C4-2B (cell line): ENCODE results near the gene TBL2.
"Not testable (repeated sequence)": the region's sequence is repeated elsewhere in the genome, so short reads cannot be mapped to it uniquely, and the experiment has no call there.

Experiments used
- ZFX ChIP-seq: fragments of 450-650 bp; IDR thresholded peaks from 2 replicates; pipeline ENCODE4 v1.6.1; 2017
- TF ChIP-seq, protein P1 (sequence below): fragments of 450-650 bp; conservative IDR thresholded peaks from 2 replicates; pipeline ENCODE4 v1.5.1; 2017; ENCODE audit warnings: mild to moderate bottlenecking

DNA sequence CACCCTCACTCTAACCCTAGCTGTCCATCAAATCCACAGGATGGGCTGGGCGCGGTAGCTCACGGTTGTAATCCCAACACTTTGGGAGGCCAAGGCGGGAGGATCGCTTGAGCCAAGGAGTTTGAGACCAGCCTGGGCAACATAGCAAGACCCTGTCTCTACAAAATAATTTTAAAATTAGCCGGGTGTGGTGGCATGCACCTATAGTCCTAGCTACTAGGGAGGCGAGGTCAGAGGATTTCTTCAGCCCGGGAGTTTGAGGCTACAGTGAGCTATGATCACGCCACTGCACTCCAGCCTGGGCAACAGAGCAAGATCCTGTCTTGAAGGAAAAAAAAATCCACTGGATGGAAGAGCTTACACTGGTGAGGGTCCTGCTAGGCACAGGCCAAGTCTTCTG is 39.1 kb upstream of the TBL2 start:
- TF ChIP-seq, protein P1, sequence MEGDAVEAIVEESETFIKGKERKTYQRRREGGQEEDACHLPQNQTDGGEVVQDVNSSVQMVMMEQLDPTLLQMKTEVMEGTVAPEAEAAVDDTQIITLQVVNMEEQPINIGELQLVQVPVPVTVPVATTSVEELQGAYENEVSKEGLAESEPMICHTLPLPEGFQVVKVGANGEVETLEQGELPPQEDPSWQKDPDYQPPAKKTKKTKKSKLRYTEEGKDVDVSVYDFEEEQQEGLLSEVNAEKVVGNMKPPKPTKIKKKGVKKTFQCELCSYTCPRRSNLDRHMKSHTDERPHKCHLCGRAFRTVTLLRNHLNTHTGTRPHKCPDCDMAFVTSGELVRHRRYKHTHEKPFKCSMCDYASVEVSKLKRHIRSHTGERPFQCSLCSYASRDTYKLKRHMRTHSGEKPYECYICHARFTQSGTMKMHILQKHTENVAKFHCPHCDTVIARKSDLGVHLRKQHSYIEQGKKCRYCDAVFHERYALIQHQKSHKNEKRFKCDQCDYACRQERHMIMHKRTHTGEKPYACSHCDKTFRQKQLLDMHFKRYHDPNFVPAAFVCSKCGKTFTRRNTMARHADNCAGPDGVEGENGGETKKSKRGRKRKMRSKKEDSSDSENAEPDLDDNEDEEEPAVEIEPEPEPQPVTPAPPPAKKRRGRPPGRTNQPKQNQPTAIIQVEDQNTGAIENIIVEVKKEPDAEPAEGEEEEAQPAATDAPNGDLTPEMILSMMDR = not testable (repeated sequence)
- TF ChIP-seq ZFX = not testable (repeated sequence)
